ENCODE results near the gene SHROOM4.

Gene SHROOM4

GRCh38 chrX:50615570-50616158, 198.3 kb downstream of the SHROOM4 start:
- no peak for DNase-seq

GRCh38 chrX:50614460-50614859, 199.5 kb downstream of the SHROOM4 start:
- no peak for DNase-seq

- DNase-seq, result no peak
Measured at GRCh38 chrX:50613846-50614245, 200.1 kb downstream of the SHROOM4 start.

- DNase-seq, result no peak
Measured at GRCh38 chrX:50609796-50610195, 204.2 kb downstream of the SHROOM4 start.

- DNase-seq, result no peak
Measured at GRCh38 chrX:50606300-50606950, 207.6 kb downstream of the SHROOM4 start.

- DNase-seq, result no peak
Measured at GRCh38 chrX:50596056-50596455, 217.9 kb downstream of the SHROOM4 start.

GRCh38 chrX:50594788-50595187, 219.2 kb downstream of the SHROOM4 start:
- no peak for DNase-seq

GRCh38 chrX:50586980-50587379, 227.0 kb downstream of the SHROOM4 start:
- no peak for DNase-seq

GRCh38 chrX:50586407-50586806, 227.6 kb downstream of the SHROOM4 start:
- no peak for DNase-seq

GRCh38 chrX:50581405-50581804, 232.6 kb downstream of the SHROOM4 start:
- no peak for DNase-seq

GRCh38 chrX:50579955-50580354, 234.0 kb downstream of the SHROOM4 start:
- DNase-seq, result peak; percentile 21

GRCh38 chrX:50577326-50577725, 236.7 kb downstream of the SHROOM4 start:
- no peak for DNase-seq

GRCh38 chrX:50567636-50568035, 246.4 kb downstream of the SHROOM4 start:
- DNase-seq, result no peak

GRCh38 chrX:50565718-50566117, 248.3 kb downstream of the SHROOM4 start:
- no peak for DNase-seq
